OCI-LY7 (cell line): ENCODE data around the gene ZNF530. TPM values are rescaled to one million over a fixed set of nuclear protein-coding genes. Genes with fewer than 3 reads are reported as not detected.

Experiments used
- BruUV-seq: library from RNA; stranded (reverse); fragments of 400-500 nt; replicated peaks from 2 replicates; lab custom pipeline; 2021; lab: Mats Ljungman, UMichigan
- CTCF ChIA-PET: fragments of 300-600 bp; sonication (Branson Sonifier 250); formaldehyde crosslinking; loops from one replicate; lab custom pipeline; 2022; ENCODE audit warnings: antibody characterized with exemption; ENCODE audit not compliant: unreplicated experiment; lab: Charles Lee
- POLR2A ChIA-PET: fragments of 300-600 bp; sonication (Branson Sonifier 250); formaldehyde crosslinking; loops from one replicate; lab custom pipeline; 2022; ENCODE audit warnings: antibody characterized with exemption; lab: Charles Lee
- DNase-seq: peaks from one replicate; pipeline ENCODE4 v3.0.0-alpha.2; 2015; ENCODE audit warnings: low spot score
- H2AFZ ChIP-seq: fragments of 200-600 bp; sonication (generic), shearing (Covaris generic); 2 replicates; pipeline ENCODE4 v1.6.1; 2014; ENCODE audit warnings: mild to moderate bottlenecking, antibody characterized with exemption, low read length, moderate library complexity
- H3K27ac ChIP-seq: fragments of 200-600 bp; sonication (generic); 2 replicates; pipeline ENCODE4 v1.5.1; 2014; ENCODE audit warnings: mixed run types, low read depth, mild to moderate bottlenecking, moderate library complexity, low read length, inconsistent platforms; ENCODE audit not compliant: poor library complexity, severe bottlenecking
- H3K36me3 ChIP-seq: fragments of 200-600 bp; sonication (generic); 2 replicates; pipeline ENCODE4 v1.6.1; 2014; ENCODE audit warnings: mild to moderate bottlenecking, antibody characterized with exemption, low read length, moderate library complexity, mixed read lengths; ENCODE audit not compliant: insufficient read depth
- H3K4me1 ChIP-seq: fragments of 200-600 bp; sonication (generic); 2 replicates; pipeline ENCODE4 v1.5.1; 2014; ENCODE audit warnings: mild to moderate bottlenecking, low read length; ENCODE audit not compliant: insufficient read depth, poor library complexity, severe bottlenecking
- H3K4me2 ChIP-seq: fragments of 200-600 bp; sonication (generic); 2 replicates; pipeline ENCODE4 v1.6.1; 2014; ENCODE audit warnings: mild to moderate bottlenecking, low read length
- H3K4me3 ChIP-seq: fragments of 200-600 bp; sonication (generic); 2 replicates; pipeline ENCODE4 v1.5.1; 2014; ENCODE audit warnings: mild to moderate bottlenecking, low read depth, low read length; ENCODE audit not compliant: poor library complexity, severe bottlenecking
- H3K79me2 ChIP-seq: fragments of 200-600 bp; sonication (generic); 2 replicates; pipeline ENCODE4 v1.6.1; 2016; ENCODE audit warnings: low read depth, mild to moderate bottlenecking, low read length, moderate library complexity, mixed read lengths; ENCODE audit not compliant: insufficient read depth
- H3K9me2 ChIP-seq: fragments of 200-600 bp; sonication (generic); 2 replicates; pipeline ENCODE4 v1.6.1; 2016; ENCODE audit warnings: mild to moderate bottlenecking, low read length, mixed read lengths; ENCODE audit not compliant: insufficient read depth
- H3K9me3 ChIP-seq: fragments of 200-600 bp; sonication (generic); 2 replicates; pipeline ENCODE4 v1.6.1; 2014; ENCODE audit warnings: mild to moderate bottlenecking, mixed run types, low read length, mixed read lengths
- H4K20me1 ChIP-seq: fragments of 200-600 bp; sonication (generic); 2 replicates; pipeline ENCODE4 v1.6.1; 2014; ENCODE audit warnings: mild to moderate bottlenecking, antibody characterized with exemption, low read length, moderate library complexity, mixed read lengths; ENCODE audit not compliant: insufficient read depth
- CTCF ChIP-seq: fragments of 200-600 bp; sonication (generic); conservative IDR thresholded peaks from 2 replicates; pipeline ENCODE4 v1.5.1; 2014; ENCODE audit warnings: mild to moderate bottlenecking, antibody characterized with exemption, low read length, moderate library complexity, mixed read lengths
- EZH2phosphoT487 ChIP-seq: fragments of 200-600 bp; sonication (generic); IDR thresholded peaks from 2 replicates; pipeline ENCODE4 v1.6.1; 2018; ENCODE audit warnings: low read depth, borderline replicate concordance, mild to moderate bottlenecking, mixed run types, antibody characterized with exemption, low read length, moderate library complexity, mixed read lengths
- intact Hi-C: fragments of 100-400 bp; cut with micrococcal nuclease; formaldehyde crosslinking; loops from one replicate; pipeline ENCODE4 v1.10.0; 2022; ENCODE audit not compliant: unreplicated experiment
- total RNA-seq, 2 experiments: library from RNA; depleted of rRNA in 1 of 2; stranded (reverse); fragments of >200 nt in 1 of 2; shearing (Covaris generic) in 1 of 2; gene quantifications; 2 replicates each; pipeline ENCODE4 v1.2.3, GENCODE V29; 2014 to 2022

Gene ZNF530
- total RNA-seq, 2 experiments from 2014 or later = 8.0 to 13.4 TPM

- Histone ChIP-seq H2AFZ (no peak overlapping the region), H3K36me3 (peaks cover 45% of the 10 kb centered on the region), H3K79me2 (no peaks in the 10 kb centered on the region), H3K4me1 (no peaks in the 10 kb centered on the region), H3K9me3 (peaks cover 4% of the 10 kb centered on the region; the same call in 1 of the 2 replicates), H4K20me1 (no peaks in the 10 kb centered on the region), H3K27ac (no peak overlapping the region), H3K9me2 (no peaks in the 10 kb centered on the region), H3K4me2 (no peak overlapping the region), H3K4me3 (no peak overlapping the region)
- BruUV-seq = no TSS peak
- intact Hi-C loops = no loop called here
- no peak for DNase-seq
- ChIA-PET POLR2A (no interaction called here), CTCF (no interaction called here)
- TF ChIP-seq EZH2phosphoT487 (no peak), CTCF (no peak)
These were observed 44.0 kb downstream of the ZNF530 start for GRCh38 chr19:57643734-57644133.

GRCh38 chr19:57648331-57649003 is 48.8 kb downstream of the ZNF530 start:
- no peaks in the 10 kb centered on the region for H3K9me3 ChIP-seq
- H3K4me2 ChIP-seq = no peak overlapping the region
- H3K4me3 ChIP-seq = no peak overlapping the region
- no peak overlapping the region for H2AFZ ChIP-seq
- no peaks in the 10 kb centered on the region for H3K9me2 ChIP-seq
- H3K27ac ChIP-seq = no peak overlapping the region
- POLR2A ChIA-PET = no interaction called here
- no TSS peak for BruUV-seq
- intact Hi-C loops = no loop called here
- no peak for DNase-seq
- CTCF ChIA-PET = no interaction called here
- H3K36me3 ChIP-seq = no peaks in the 10 kb centered on the region; the same call in 1 of the 2 replicates
- no peaks in the 10 kb centered on the region for H3K79me2 ChIP-seq
- no peak for TF ChIP-seq CTCF
- no peak for TF ChIP-seq EZH2phosphoT487
- no peaks in the 10 kb centered on the region for H3K4me1 ChIP-seq
- H4K20me1 ChIP-seq = no peaks in the 10 kb centered on the region

- BruUV-seq = no TSS peak
- Histone ChIP-seq H2AFZ (no peak overlapping the region), H3K4me3 (no peak overlapping the region), H4K20me1 (no peaks in the 10 kb centered on the region), H3K27ac (no peak overlapping the region), H3K4me1 (no peaks in the 10 kb centered on the region), H3K9me2 (no peaks in the 10 kb centered on the region), H3K9me3 (no peaks in the 10 kb centered on the region), H3K4me2 (no peak overlapping the region), H3K79me2 (no peaks in the 10 kb centered on the region), H3K36me3 (no peaks in the 10 kb centered on the region)
- TF ChIP-seq EZH2phosphoT487 (no peak), CTCF (no peak)
- intact Hi-C loops = no loop called here
- POLR2A ChIA-PET = no interaction called here
- CTCF ChIA-PET = no interaction called here
- no peak for DNase-seq
These were observed 51.9 kb downstream of the ZNF530 start for GRCh38 chr19:57651654-57651996.
